ENCODE measurements around the gene HAVCR2. TPM values are rescaled to one million over a fixed set of nuclear protein-coding genes. Genes with fewer than 3 reads are reported as not detected.

The HAVCR2 gene
- total and polyA plus RNA-seq, 9 donors, result 1.5 to 4.3 (median 2.1) TPM

DNA sequence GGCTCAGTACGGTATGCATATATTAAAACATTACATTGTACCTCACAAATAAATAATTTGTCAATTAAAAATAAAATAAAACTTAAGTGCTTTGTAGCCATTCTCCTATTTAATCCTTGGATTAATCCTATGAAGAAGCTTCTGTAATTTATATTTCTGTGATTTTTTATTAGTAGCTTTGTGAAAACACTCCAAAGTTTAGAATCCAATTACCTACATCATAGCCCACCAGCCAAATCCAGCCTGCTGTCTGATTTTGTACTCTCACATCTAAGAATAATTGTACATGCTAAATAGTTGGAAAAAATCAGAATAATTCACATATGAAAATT, 23.4 kb upstream of the HAVCR2 start:
- no peaks in the 10 kb centered on the region for H3K4me1 ChIP-seq (ENCODE audit: control insufficient read depth, insufficient read depth, low read length)
- DNase-seq, result no peak
- no peak overlapping the region for H3K27ac ChIP-seq (ENCODE audit: low read length)
- WGBS (ENCODE audit: insufficient coverage), result no CpG with 5 or more reads among the region's 1 CpG
- peaks cover under 1% of the 10 kb centered on the region for H3K36me3 ChIP-seq (ENCODE audit: control insufficient read depth, insufficient read depth, low read length)
- no peaks in the 10 kb centered on the region for H3K27me3 ChIP-seq (ENCODE audit: control insufficient read depth, insufficient read depth, low read length)
- H3K4me3 ChIP-seq (ENCODE audit: low read length), result no peak overlapping the region
- no peaks in the 10 kb centered on the region for H3K9me3 ChIP-seq (replicated peaks; ENCODE audit: control insufficient read depth, low read depth, low read length)

DNA sequence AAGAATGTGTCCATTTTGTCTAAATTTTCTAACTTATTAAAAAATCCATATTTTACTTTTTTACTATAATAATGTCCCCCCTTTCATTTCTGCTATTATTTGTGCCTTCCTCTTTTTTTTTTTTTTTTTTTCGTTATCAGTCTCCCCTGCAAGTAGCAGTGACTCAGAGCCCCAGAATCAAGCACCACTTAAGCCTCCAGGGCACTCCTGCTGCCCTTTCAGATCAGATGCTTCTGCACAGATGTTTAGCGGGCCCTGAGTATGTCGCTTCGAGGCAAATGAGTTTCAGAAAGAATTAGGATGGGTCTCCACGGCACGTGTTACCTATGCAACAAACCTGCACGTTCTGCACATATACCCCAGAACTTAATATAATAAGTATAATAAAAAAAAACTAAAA, 22.1 kb upstream of the HAVCR2 start:
- WGBS (ENCODE audit: insufficient coverage), result no CpG with 5 or more reads among the region's 7 CpGs
- H3K27ac ChIP-seq (ENCODE audit: low read length), result no peak overlapping the region
- H3K4me3 ChIP-seq (ENCODE audit: low read length), result no peak overlapping the region
- H3K4me1 ChIP-seq (ENCODE audit: control insufficient read depth, insufficient read depth, low read length), result no peaks in the 10 kb centered on the region
- no peaks in the 10 kb centered on the region for H3K9me3 ChIP-seq (replicated peaks; ENCODE audit: control insufficient read depth, low read depth, low read length)
- no peak for DNase-seq
- H3K27me3 ChIP-seq (ENCODE audit: control insufficient read depth, insufficient read depth, low read length), result no peaks in the 10 kb centered on the region
- H3K36me3 ChIP-seq (ENCODE audit: control insufficient read depth, insufficient read depth, low read length), result no peaks in the 10 kb centered on the region

DNA sequence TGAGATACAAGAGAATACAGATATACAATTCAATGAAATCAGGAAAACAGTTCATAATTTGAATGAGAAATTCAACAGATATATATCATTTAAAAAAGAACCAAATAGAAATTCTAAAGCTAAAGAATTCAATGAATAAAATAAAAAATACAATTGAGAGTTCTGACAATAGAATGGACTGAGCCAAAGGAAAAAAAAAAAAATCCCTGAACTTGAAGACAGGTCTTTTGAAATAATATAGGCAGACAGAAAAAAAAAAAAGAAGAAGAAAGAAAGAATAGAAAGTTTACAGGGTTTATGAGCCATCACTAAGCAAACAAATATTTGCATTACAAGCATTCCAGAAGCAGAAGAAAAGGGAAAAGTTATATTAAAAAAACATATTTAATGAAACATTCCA, 12.9 kb upstream of the HAVCR2 start:
- peaks cover 7% of the 10 kb centered on the region for H3K9me3 ChIP-seq (replicated peaks; ENCODE audit: control insufficient read depth, low read depth, low read length)
- no peaks in the 10 kb centered on the region for H3K27me3 ChIP-seq (ENCODE audit: control insufficient read depth, insufficient read depth, low read length)
- H3K36me3 ChIP-seq (ENCODE audit: control insufficient read depth, insufficient read depth, low read length), result no peaks in the 10 kb centered on the region
- no peak overlapping the region for H3K4me3 ChIP-seq (ENCODE audit: low read length)
- DNase-seq, result no peak
- H3K27ac ChIP-seq (ENCODE audit: low read length), result no peak overlapping the region
- H3K4me1 ChIP-seq (ENCODE audit: control insufficient read depth, insufficient read depth, low read length), result no peaks in the 10 kb centered on the region

DNA sequence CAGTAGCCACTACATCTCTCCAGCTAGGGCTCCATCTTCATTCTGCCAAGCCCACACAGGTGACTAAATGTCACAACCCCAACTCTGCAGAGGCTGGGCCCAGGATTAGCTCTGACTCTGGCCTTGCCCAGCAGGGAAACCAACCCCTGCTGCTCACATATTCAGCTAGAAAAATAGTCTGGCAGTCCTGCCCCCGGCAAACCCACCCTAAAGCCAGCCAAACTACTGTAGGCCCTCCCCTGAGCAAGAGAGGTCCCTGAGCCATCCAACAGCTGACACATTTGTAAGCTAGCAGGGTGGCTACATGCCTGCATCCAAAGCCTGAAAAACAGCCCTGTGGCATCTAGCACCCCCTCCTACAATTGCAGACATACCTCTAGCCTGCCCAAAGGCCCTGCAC, 11.3 kb upstream of the HAVCR2 start:
- H3K4me1 ChIP-seq (ENCODE audit: control insufficient read depth, insufficient read depth, low read length), result no peaks in the 10 kb centered on the region
- H3K36me3 ChIP-seq (ENCODE audit: control insufficient read depth, insufficient read depth, low read length), result no peaks in the 10 kb centered on the region
- H3K27me3 ChIP-seq (ENCODE audit: control insufficient read depth, insufficient read depth, low read length), result no peaks in the 10 kb centered on the region
- DNase-seq, result no peak
- no peak overlapping the region for H3K4me3 ChIP-seq (ENCODE audit: low read length)
- H3K9me3 ChIP-seq (replicated peaks; ENCODE audit: control insufficient read depth, low read depth, low read length), result peaks cover 7% of the 10 kb centered on the region
- WGBS (ENCODE audit: insufficient coverage), result 33% methylated on average over 1 of the region's 1 CpG
- no peak overlapping the region for H3K27ac ChIP-seq (ENCODE audit: low read length)

DNA sequence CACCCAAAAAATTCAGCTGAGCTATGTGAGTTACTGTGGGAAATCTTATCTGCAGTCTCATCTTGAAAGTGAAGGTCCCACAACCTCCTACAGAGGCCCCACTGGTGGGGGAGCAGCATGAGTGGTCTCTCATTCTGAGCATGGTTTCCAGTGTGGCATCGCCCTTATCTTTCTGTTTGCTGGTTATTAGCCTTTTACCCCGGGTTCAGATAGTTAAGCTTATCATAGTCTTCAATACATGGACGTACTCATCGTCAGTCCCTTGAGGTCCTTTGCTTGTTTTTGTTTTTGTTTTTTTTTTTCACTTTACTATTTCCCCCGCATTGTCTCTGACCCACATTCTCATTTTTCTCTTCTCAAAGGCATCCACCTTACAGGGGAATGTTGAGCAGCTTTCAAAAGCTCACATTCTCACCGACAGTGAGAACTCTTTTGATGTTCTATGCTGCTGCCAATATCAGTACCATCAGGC, 7.7 kb upstream of the HAVCR2 start:
- no peak overlapping the region for H3K4me3 ChIP-seq (ENCODE audit: low read length)
- H3K9me3 ChIP-seq (replicated peaks; ENCODE audit: control insufficient read depth, low read depth, low read length), result peaks cover 6% of the 10 kb centered on the region
- H3K27me3 ChIP-seq (ENCODE audit: control insufficient read depth, insufficient read depth, low read length), result no peaks in the 10 kb centered on the region
- no peaks in the 10 kb centered on the region for H3K36me3 ChIP-seq (ENCODE audit: control insufficient read depth, insufficient read depth, low read length)
- no peak overlapping the region for H3K27ac ChIP-seq (ENCODE audit: low read length)
- WGBS (ENCODE audit: insufficient coverage), result 100% methylated on average over 1 of the region's 6 CpGs
- no peak for DNase-seq
- no peaks in the 10 kb centered on the region for H3K4me1 ChIP-seq (ENCODE audit: control insufficient read depth, insufficient read depth, low read length)

DNA sequence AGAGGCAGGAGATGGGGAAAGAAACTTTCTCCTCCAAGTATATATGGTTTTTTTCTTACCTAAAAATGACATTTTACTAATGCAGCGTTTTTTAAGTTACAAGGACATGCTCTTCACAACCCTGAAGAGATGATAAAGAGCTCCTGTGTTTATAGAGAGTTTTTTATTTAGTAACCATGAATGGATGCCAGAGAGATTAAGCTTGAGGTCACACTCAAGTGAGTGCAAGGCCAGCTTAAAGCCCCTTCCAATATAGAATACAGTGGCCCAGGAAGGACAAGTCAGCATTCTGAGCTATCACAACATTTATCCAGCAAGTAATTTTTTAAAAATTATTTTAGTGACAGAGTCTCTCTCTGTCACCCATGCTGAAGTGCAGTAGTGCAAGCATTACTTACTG, 6.7 kb upstream of the HAVCR2 start:
- no peak overlapping the region for H3K27ac ChIP-seq (ENCODE audit: low read length)

DNA sequence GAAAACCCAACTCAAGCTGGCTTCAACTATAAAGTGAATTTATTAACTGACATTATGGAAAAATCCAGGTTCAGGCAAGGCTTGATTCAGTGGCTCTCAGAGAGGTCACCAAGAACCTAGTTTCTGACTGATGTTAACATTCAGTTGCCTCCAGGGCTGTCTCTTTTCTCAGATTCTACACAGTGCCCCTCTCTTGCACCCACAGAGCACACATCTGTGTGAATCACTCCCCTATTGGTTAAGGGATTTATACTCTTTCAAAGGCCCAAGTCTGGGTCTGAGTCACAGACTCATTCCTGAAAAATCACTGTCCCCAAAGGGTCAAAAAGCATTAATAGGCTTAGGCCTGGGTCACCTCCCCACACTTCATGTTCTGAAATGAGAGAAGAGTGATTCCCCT, 6.2 kb upstream of the HAVCR2 start:
- H3K36me3 ChIP-seq (ENCODE audit: control insufficient read depth, insufficient read depth, low read length), result no peaks in the 10 kb centered on the region
- H3K4me1 ChIP-seq (ENCODE audit: control insufficient read depth, insufficient read depth, low read length), result no peaks in the 10 kb centered on the region
- DNase-seq, result no peak
- no peaks in the 10 kb centered on the region for H3K9me3 ChIP-seq (replicated peaks; ENCODE audit: control insufficient read depth, low read depth, low read length)
- no peak overlapping the region for H3K27ac ChIP-seq (ENCODE audit: low read length)
- H3K4me3 ChIP-seq (ENCODE audit: low read length), result no peak overlapping the region
- H3K27me3 ChIP-seq (ENCODE audit: control insufficient read depth, insufficient read depth, low read length), result no peaks in the 10 kb centered on the region

More for the DNA sequence above, 6.7 kb upstream of the HAVCR2 start:
- no peaks in the 10 kb centered on the region for H3K36me3 ChIP-seq (ENCODE audit: control insufficient read depth, insufficient read depth, low read length)
- H3K4me3 ChIP-seq (ENCODE audit: low read length), result no peak overlapping the region
- no CpG with 5 or more reads among the region's 1 CpG for WGBS (ENCODE audit: insufficient coverage)
- H3K27me3 ChIP-seq (ENCODE audit: control insufficient read depth, insufficient read depth, low read length), result no peaks in the 10 kb centered on the region
- H3K4me1 ChIP-seq (ENCODE audit: control insufficient read depth, insufficient read depth, low read length), result no peaks in the 10 kb centered on the region
- DNase-seq, result peak; percentile 9
- no peaks in the 10 kb centered on the region for H3K9me3 ChIP-seq (replicated peaks; ENCODE audit: control insufficient read depth, low read depth, low read length)

DNA sequence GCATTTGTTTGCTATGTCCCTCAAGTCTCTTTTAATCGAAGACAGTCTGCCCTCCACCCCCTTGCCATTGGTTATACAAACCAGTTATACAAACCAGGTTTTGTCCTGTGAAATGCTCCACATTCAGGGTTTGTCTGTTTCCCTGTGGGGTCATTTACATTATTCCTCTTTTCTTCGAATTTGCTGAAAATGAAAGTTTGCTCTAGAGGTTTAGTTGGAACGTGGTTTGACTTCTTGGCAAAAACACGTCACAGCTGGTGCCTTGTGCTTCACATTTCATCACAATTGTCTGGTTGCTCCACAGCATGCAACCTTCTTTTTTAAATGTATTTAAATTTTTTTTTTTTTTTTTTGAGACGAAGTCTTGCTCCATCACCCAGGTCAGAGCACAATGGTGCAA, 4.2 kb upstream of the HAVCR2 start:
- no peaks in the 10 kb centered on the region for H3K36me3 ChIP-seq (ENCODE audit: control insufficient read depth, insufficient read depth, low read length)
- no CpG with 5 or more reads among the region's 5 CpGs for WGBS (ENCODE audit: insufficient coverage)
- no peak overlapping the region for H3K4me3 ChIP-seq (ENCODE audit: low read length)
- no peaks in the 10 kb centered on the region for H3K4me1 ChIP-seq (ENCODE audit: control insufficient read depth, insufficient read depth, low read length)
- no peaks in the 10 kb centered on the region for H3K27me3 ChIP-seq (ENCODE audit: control insufficient read depth, insufficient read depth, low read length)
- peak; percentile 89 for DNase-seq
- no peaks in the 10 kb centered on the region for H3K9me3 ChIP-seq (replicated peaks; ENCODE audit: control insufficient read depth, low read depth, low read length)
- H3K27ac ChIP-seq (ENCODE audit: low read length), result no peak overlapping the region

DNA sequence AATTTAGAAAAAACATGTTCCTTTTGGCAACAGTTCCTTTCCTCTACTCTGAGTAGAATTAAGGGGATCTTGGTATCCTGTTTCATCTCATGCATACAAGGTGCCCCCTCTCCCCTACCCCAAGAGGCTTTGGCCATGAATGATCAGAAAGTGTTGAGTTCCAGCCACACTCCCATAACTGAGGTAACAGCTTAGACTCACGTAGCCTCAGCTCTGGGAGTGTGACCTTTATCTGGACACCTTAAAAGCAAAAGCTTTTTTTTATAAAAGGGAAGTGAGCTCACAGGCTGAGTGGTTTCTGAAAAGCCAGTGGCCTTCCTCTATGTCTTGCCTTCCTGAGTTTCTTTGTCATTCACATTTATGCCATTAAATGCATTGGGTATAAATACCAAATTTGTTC, 900 bp upstream of the HAVCR2 start:
- Histone ChIP-seq H3K4me3 (ENCODE audit: low read length) (no peak overlapping the region), H3K27ac (ENCODE audit: low read length) (peak overlapping the region; percentile 51)

DNA sequence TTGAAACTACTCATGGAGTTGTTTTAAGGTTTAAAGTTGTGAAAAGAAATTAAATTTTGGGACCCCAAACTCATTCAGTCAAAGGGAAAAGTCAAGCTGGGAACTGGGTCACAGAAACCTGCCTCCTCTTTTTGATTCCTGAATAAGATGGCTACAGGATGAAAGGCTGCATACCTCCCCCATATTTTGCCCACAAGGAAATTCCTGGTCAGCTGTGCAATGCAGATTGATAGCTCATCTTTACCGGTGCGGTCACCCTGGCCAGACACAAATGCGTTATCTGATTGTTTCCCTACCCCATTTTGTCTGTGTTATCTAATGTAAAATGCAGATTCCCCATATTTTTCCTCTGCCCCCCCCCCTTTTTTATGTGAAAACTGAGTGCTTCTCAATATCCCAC, 1.3 kb downstream of the HAVCR2 start:
- Histone ChIP-seq H3K4me1 (ENCODE audit: control insufficient read depth, insufficient read depth, low read length) (no peaks in the 10 kb centered on the region), H3K36me3 (ENCODE audit: control insufficient read depth, insufficient read depth, low read length) (no peaks in the 10 kb centered on the region), H3K4me3 (ENCODE audit: low read length) (no peak overlapping the region), H3K27me3 (ENCODE audit: control insufficient read depth, insufficient read depth, low read length) (no peaks in the 10 kb centered on the region), H3K9me3 (replicated peaks; ENCODE audit: control insufficient read depth, low read depth, low read length) (no peaks in the 10 kb centered on the region), H3K27ac (ENCODE audit: low read length) (no peak overlapping the region)
- WGBS (ENCODE audit: insufficient coverage), result no CpG with 5 or more reads among the region's 3 CpGs
- DNase-seq, result no peak

More for the DNA sequence above, 900 bp upstream of the HAVCR2 start:
- no CpG with 5 or more reads among the region's 1 CpG for WGBS (ENCODE audit: insufficient coverage)
- Histone ChIP-seq H3K36me3 (ENCODE audit: control insufficient read depth, insufficient read depth, low read length) (no peaks in the 10 kb centered on the region), H3K9me3 (replicated peaks; ENCODE audit: control insufficient read depth, low read depth, low read length) (no peaks in the 10 kb centered on the region), H3K27me3 (ENCODE audit: control insufficient read depth, insufficient read depth, low read length) (no peaks in the 10 kb centered on the region), H3K4me1 (ENCODE audit: control insufficient read depth, insufficient read depth, low read length) (no peaks in the 10 kb centered on the region)
- DNase-seq, result peak; percentile 30

DNA sequence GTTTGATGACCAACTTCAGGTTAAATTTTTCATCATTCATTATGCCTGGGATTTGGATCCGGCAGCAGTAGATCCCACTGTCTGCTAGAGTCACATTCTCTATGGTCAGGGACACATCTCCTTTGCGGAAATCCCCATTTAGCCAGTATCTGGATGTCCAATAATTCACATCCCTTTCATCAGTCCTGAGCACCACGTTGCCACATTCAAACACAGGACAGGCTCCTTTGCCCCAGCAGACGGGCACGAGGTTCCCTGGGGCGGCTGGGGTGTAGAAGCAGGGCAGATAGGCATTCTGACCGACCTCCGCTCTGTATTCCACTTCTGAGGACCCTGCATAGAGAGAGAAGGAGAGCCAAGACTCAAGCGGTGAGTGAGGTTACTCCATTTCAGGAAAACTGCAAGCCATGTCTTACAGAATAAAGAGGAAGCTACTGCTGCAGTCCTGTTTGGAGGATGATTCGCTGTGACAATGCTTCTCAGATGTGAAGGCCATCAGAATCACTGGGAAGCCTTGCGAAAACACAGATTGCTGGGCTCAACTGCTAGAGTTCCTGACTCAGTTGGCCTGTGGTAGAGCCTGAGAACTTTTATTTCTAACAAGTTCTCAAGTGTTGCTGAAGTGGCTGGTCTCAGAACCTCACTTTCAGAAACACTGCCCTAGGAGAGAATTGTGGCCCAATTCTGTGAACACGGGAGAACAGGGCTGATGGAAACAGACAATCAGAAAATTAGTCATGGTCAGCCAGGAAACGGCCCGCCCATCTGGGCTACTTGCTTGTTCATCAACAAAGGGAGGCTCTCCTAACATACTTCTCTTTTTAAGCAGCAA, 2.0 kb downstream of the HAVCR2 start:
- H3K27me3 ChIP-seq (ENCODE audit: control insufficient read depth, insufficient read depth, low read length), result no peaks in the 10 kb centered on the region
- no peaks in the 10 kb centered on the region for H3K4me1 ChIP-seq (ENCODE audit: control insufficient read depth, insufficient read depth, low read length)
- H3K27ac ChIP-seq (ENCODE audit: low read length), result no peak overlapping the region
- H3K36me3 ChIP-seq (ENCODE audit: control insufficient read depth, insufficient read depth, low read length), result no peaks in the 10 kb centered on the region
- no peaks in the 10 kb centered on the region for H3K9me3 ChIP-seq (replicated peaks; ENCODE audit: control insufficient read depth, low read depth, low read length)
- 84% methylated on average over 11 of the region's 14 CpGs for WGBS (ENCODE audit: insufficient coverage)
- peak; percentile 40 for DNase-seq
- no peak overlapping the region for H3K4me3 ChIP-seq (ENCODE audit: low read length)

Data from muscle of leg (tissue), 11 donors.